Retinal pigment epithelial cell (primary cell): ENCODE results near the gene MOG.

Source experiments
- DNase-seq: peaks from one replicate; pipeline ENCODE4 v3.0.0-alpha.2; 2010; ENCODE audit warnings: low read depth
- H3K4me3 ChIP-seq: 2 replicates; pipeline ENCODE4 v1.5.1; 2011; ENCODE audit warnings: mild to moderate bottlenecking, low read length, control low read depth, moderate library complexity
- TF ChIP-seq, protein P1 (sequence below): conservative IDR thresholded peaks from 2 replicates; pipeline ENCODE4 v1.5.1; 2011; ENCODE audit warnings: low read depth, low read length, control low read depth, inconsistent platforms

MOG gene

GRCh38 chr6:29641430-29642148 lies 15.3 kb upstream of the MOG start:
- no peak overlapping the region for H3K4me3 ChIP-seq
- TF ChIP-seq, protein P1, sequence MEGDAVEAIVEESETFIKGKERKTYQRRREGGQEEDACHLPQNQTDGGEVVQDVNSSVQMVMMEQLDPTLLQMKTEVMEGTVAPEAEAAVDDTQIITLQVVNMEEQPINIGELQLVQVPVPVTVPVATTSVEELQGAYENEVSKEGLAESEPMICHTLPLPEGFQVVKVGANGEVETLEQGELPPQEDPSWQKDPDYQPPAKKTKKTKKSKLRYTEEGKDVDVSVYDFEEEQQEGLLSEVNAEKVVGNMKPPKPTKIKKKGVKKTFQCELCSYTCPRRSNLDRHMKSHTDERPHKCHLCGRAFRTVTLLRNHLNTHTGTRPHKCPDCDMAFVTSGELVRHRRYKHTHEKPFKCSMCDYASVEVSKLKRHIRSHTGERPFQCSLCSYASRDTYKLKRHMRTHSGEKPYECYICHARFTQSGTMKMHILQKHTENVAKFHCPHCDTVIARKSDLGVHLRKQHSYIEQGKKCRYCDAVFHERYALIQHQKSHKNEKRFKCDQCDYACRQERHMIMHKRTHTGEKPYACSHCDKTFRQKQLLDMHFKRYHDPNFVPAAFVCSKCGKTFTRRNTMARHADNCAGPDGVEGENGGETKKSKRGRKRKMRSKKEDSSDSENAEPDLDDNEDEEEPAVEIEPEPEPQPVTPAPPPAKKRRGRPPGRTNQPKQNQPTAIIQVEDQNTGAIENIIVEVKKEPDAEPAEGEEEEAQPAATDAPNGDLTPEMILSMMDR, result no peak
- no peak for DNase-seq

DNA sequence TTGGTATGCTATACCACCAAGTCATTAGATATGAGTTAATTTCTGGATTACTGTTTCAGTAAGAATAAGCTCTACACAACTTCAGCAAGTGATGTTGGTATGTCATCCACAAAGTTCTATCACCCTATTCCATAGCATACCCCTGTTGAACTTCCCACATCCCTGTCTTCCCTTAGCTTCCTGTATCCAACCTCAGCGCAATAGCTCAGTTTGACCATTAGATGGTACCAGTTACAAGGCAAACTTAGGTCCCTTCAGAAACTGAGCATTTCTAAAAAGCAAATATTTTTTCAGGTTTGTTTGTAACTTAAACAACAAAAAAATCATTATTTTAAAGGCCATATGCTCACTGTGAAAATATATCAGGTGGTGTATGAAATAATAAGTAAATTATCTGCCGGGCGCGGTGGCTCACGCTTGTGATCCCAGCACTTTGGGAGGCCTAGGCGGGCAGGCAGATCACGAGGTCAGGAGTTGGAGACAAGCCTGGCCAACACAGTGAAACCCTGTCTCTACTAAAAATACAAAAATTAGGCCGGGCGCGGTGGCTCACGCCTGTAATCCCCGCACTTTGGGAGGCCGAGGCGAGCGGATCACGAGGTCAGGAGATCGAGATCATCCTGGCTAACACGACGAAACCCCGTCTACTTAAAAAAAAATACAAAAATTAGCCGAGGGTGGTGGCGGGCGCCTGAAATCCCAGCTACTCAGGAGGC lies 8.8 kb upstream of the MOG start:
- TF ChIP-seq, protein P1, result peak; percentile 76
- no peak for DNase-seq
- H3K4me3 ChIP-seq, result no peak overlapping the region

GRCh38 chr6:29649701-29650673 lies 6.9 kb upstream of the MOG start:
- TF ChIP-seq, protein P1, result peak; percentile 99
- peak overlapping the region; percentile 60 for H3K4me3 ChIP-seq
- DNase-seq, result peak; percentile 82

DNA sequence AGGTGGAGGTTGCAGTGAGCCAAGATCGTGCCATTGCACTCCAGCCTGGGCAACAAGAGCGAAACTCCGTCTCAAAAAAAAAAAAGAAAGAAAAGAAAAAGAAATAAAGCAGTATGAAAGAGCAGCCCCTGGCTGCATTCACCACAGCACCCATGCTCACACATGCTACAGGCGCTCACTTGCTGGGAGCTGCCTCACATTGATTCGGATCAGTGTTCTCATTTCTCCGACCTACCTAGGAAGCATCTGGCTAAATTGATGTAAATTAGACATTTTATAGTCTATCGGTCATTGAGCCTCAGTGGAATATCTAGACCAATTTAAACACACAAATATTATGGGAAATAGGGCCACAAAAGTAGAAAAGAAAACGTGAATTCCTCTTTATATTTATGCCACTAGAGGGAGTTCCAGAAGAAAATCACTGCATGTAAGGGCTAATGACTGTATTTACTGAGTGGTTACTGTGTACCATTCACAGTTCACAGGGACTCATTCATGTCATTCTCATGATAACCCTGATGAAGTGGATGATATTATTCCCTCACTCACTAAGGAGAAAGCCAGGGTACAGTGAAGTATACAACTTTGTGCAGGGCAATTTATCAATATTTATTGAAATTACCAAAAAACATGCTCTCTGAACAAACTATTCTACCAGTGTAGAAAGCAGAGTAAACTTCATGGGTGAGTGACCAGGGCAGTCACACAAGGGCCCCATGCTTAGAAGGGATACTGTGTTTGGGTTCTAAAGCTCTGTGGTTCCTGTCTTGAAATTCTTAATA lies 5.3 kb upstream of the MOG start:
- TF ChIP-seq, protein P1, result peak; percentile 65

DNA sequence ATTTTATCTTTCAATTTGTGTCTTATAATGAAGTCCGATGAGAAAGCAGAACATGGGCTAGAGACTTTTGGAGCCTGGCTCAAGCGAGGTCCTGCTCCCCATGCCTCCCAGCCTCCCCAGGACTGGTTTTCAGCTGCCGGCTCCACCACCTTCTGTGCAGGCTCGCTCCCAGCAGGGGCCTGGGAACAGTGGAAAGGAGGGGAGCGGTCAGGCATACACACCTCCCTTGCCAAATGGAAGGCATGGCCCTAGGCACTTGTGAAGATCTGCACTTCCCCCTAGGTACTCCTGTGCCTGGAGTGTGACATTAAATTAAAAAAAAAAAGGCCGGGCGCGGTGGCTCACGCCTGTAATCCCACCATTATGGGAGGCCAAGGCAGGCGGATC lies 4.7 kb upstream of the MOG start:
- DNase-seq, result no peak
- H3K4me3 ChIP-seq, result no peak overlapping the region
- TF ChIP-seq, protein P1, result no peak

More for the DNA sequence above, 5.3 kb upstream of the MOG start:
- no peak overlapping the region for H3K4me3 ChIP-seq
- DNase-seq, result no peak

- TF ChIP-seq, protein P1, result peak; percentile 76
- peak; percentile 51 for DNase-seq
- H3K4me3 ChIP-seq, result no peak overlapping the region
Observed at GRCh38 chr6:29653452-29654038, 3.3 kb upstream of the MOG start.
